H1 (cell line): ENCODE measurements around the gene FAM241A. TPM values are rescaled to one million over a fixed set of nuclear protein-coding genes. Genes with fewer than 3 reads are reported as not detected.

Experiments used
- CTCF ChIA-PET: fragments of 300-600 bp; sonication (Branson Sonifier 250); formaldehyde crosslinking; loops from one replicate; lab custom pipeline; 2021; ENCODE audit not compliant: partially characterized antibody; lab: Charles Lee
- POLR2A ChIA-PET: fragments of 300-600 bp; sonication (Branson Sonifier 250); formaldehyde crosslinking; loops from one replicate; lab custom pipeline; 2021; ENCODE audit warnings: inconsistent platforms; ENCODE audit not compliant: partially characterized antibody; lab: Charles Lee
- DNase-seq, 2 experiments: peaks; one replicate each; pipeline versions ENCODE4 v3.0.0 to v3.0.0-alpha.2; 2010 to 2022; ENCODE audit warnings: low spot score in 2 of 2, low read depth in 1 of 2, mixed read lengths in 1 of 2
- FAIRE-seq: peaks from 2 replicates; lab custom pipeline; 2011; peaks lifted over from hg19 to GRCh38; lab: Jason Lieb, UNC
- H2AFZ ChIP-seq: 2 replicates; pipeline ENCODE4 v1.8.1; 2012; ENCODE audit warnings: low read length, inconsistent platforms
- H2AK5ac ChIP-seq: 2 replicates; pipeline ENCODE4 v1.6.1; 2013; ENCODE audit warnings: low read depth, low read length
- H2BK120ac ChIP-seq: replicated peaks from 2 replicates; pipeline ENCODE3; 2013; ENCODE audit warnings: low read depth, low read length, inconsistent platforms
- H2BK12ac ChIP-seq: 2 replicates; pipeline ENCODE4 v1.6.1; 2013; ENCODE audit warnings: low read depth, low read length
- H2BK15ac ChIP-seq: 2 replicates; pipeline ENCODE4 v1.6.1; 2013; ENCODE audit warnings: low read length
- H2BK20ac ChIP-seq: 2 replicates; pipeline ENCODE4 v1.6.1; 2013; ENCODE audit warnings: low read length
- H2BK5ac ChIP-seq: 2 replicates; pipeline ENCODE4 v1.6.1; 2013; ENCODE audit warnings: low read depth, low read length
- H3K14ac ChIP-seq: 2 replicates; pipeline ENCODE4 v1.6.1; 2013; ENCODE audit warnings: inconsistent platforms; ENCODE audit not compliant: insufficient read length
- H3K18ac ChIP-seq: 2 replicates; pipeline ENCODE4 v1.6.1; 2013; ENCODE audit warnings: low read length; ENCODE audit errors: extremely low read depth
- H3K23ac ChIP-seq: 2 replicates; pipeline ENCODE4 v1.6.1; 2013; ENCODE audit warnings: inconsistent platforms; ENCODE audit not compliant: insufficient read length
- H3K23me2 ChIP-seq: 2 replicates; pipeline ENCODE4 v1.6.1; 2013; ENCODE audit warnings: low read depth, low read length
- H3K27ac ChIP-seq: 2 replicates; pipeline ENCODE4 v1.6.1; 2011; ENCODE audit warnings: low read depth, low read length, inconsistent platforms
- H3K27me3 ChIP-seq, 4 experiments: replicated peaks in 1 of 4; 1 replicate in 1 of 4; 2 replicates in 3 of 4; pipeline versions ENCODE4 v1.6.1 to v1.8.1; 2011 to 2013; ENCODE audit warnings: low read length in 3 of 4, mild to moderate bottlenecking in 3 of 4, inconsistent platforms in 2 of 4, mixed read lengths in 2 of 4, moderate library complexity in 1 of 4; ENCODE audit not compliant: control insufficient read depth in 3 of 4, insufficient read depth in 3 of 4; ENCODE audit errors: extremely low read depth in 1 of 4
- H3K36me3 ChIP-seq, 4 experiments: 2 replicates each; pipeline versions ENCODE4 v1.6.1 to v1.8.1; 2011 to 2013; ENCODE audit warnings: mild to moderate bottlenecking in 4 of 4, low read length in 3 of 4, moderate library complexity in 2 of 4, control low read depth in 1 of 4, inconsistent platforms in 1 of 4; ENCODE audit not compliant: insufficient read depth in 4 of 4, control insufficient read depth in 2 of 4
- H3K4ac ChIP-seq: replicated peaks from 2 replicates; pipeline ENCODE3; 2013; ENCODE audit warnings: low read length, low read depth, mixed read lengths, inconsistent platforms; ENCODE audit not compliant: insufficient read length
- H3K4me1 ChIP-seq, 4 experiments: replicated peaks in 1 of 4; 1 replicate in 1 of 4; 2 replicates in 3 of 4; pipeline versions ENCODE4 v1.6.1 to v1.8.1; 2011 to 2013; ENCODE audit warnings: low read length in 3 of 4, inconsistent platforms in 2 of 4, mixed read lengths in 1 of 4; ENCODE audit not compliant: insufficient read depth in 4 of 4, control insufficient read depth in 3 of 4
- H3K4me2 ChIP-seq, 2 experiments: 2 replicates each; pipeline versions ENCODE4 v1.6.1 to v1.8.1; 2011 to 2013; ENCODE audit warnings: low read depth in 2 of 2, low read length in 2 of 2, control low read depth in 1 of 2, inconsistent platforms in 1 of 2, mild to moderate bottlenecking in 1 of 2; ENCODE audit not compliant: insufficient read depth in 1 of 2
- H3K4me3 ChIP-seq, 4 experiments: fragments of 200-600, 300-600 bp in 1 of 4; sonication (generic), shearing (Covaris generic), sonication (Bioruptor Twin) in 1 of 4; 2 replicates each; pipeline versions ENCODE4 v1.5.1 to v1.8.1; 2011 to 2016; ENCODE audit warnings: low read length in 4 of 4, low read depth in 3 of 4, control low read depth in 2 of 4, inconsistent platforms in 2 of 4, mild to moderate bottlenecking in 2 of 4, mixed read lengths in 1 of 4, moderate library complexity in 1 of 4; ENCODE audit not compliant: insufficient read depth in 2 of 4; ENCODE audit errors: extremely low read depth in 1 of 4
- H3K56ac ChIP-seq: replicated peaks from 2 replicates; pipeline ENCODE3; 2013; ENCODE audit warnings: low read depth, mild to moderate bottlenecking, mixed read lengths, low read length, inconsistent platforms; ENCODE audit not compliant: insufficient read length
- H3K79me1 ChIP-seq: 2 replicates; pipeline ENCODE4 v1.6.1; 2013; ENCODE audit warnings: low read depth, low read length, control low read depth
- H3K79me2 ChIP-seq, 2 experiments: 2 replicates each; pipeline versions ENCODE4 v1.6.1 to v1.8.1; 2012 to 2013; ENCODE audit warnings: low read length in 2 of 2, mild to moderate bottlenecking in 2 of 2, inconsistent platforms in 1 of 2; ENCODE audit not compliant: insufficient read depth in 2 of 2, control insufficient read depth in 1 of 2
- H3K9ac ChIP-seq, 4 experiments: replicated peaks in 1 of 4; 1 replicate in 1 of 4; 2 replicates in 3 of 4; pipeline versions ENCODE4 v1.6.1 to v1.8.1; 2011 to 2013; ENCODE audit warnings: low read depth in 3 of 4, low read length in 3 of 4, control low read depth in 2 of 4, mild to moderate bottlenecking in 2 of 4, moderate library complexity in 2 of 4, inconsistent platforms in 1 of 4; ENCODE audit errors: extremely low read depth in 1 of 4
- H3K9me3 ChIP-seq, 2 experiments: 2 replicates each; pipeline versions ENCODE4 v1.6.1 to v1.8.1; 2012 to 2013; ENCODE audit warnings: mild to moderate bottlenecking in 2 of 2, moderate library complexity in 2 of 2, control low read depth in 1 of 2, inconsistent platforms in 1 of 2, low read depth in 1 of 2, low read length in 1 of 2, mixed read lengths in 1 of 2; ENCODE audit not compliant: insufficient read depth in 2 of 2
- H4K20me1 ChIP-seq, 2 experiments: replicated peaks in 1 of 2; 2 replicates each; pipeline versions ENCODE3 to v1.8.1; 2011 to 2013; ENCODE audit warnings: inconsistent platforms in 2 of 2, low read length in 2 of 2, mild to moderate bottlenecking in 1 of 2; ENCODE audit not compliant: insufficient read depth in 2 of 2, control insufficient read depth in 1 of 2
- H4K5ac ChIP-seq: 2 replicates; pipeline ENCODE4 v1.6.1; 2013; ENCODE audit warnings: low read length, low read depth, mixed read lengths, inconsistent platforms; ENCODE audit not compliant: insufficient read length
- H4K8ac ChIP-seq: 2 replicates; pipeline ENCODE4 v1.8.0; 2013; ENCODE audit warnings: mild to moderate bottlenecking, moderate library complexity, low read length, inconsistent platforms; ENCODE audit not compliant: insufficient read depth; ENCODE audit errors: extremely low read depth
- H4K91ac ChIP-seq: replicated peaks from 2 replicates; pipeline ENCODE3; 2013; ENCODE audit warnings: low read length, mixed read lengths, inconsistent platforms; ENCODE audit not compliant: insufficient read length
- ASH2L ChIP-seq: fragments of 200-600, 300-600 bp; sonication (generic); IDR thresholded peaks from one replicate; pipeline ENCODE4 v1.7.1; 2017; ENCODE audit warnings: low read length
- ATF2 ChIP-seq: IDR thresholded peaks from 2 replicates; pipeline ENCODE4 v1.6.1; 2012; ENCODE audit warnings: low read length, inconsistent platforms
- JUN ChIP-seq: IDR thresholded peaks from 2 replicates; pipeline ENCODE4 v1.6.1; 2011; ENCODE audit warnings: low read depth, mild to moderate bottlenecking, improper control_type of control experiment, low read length
- KDM4A ChIP-seq: IDR thresholded peaks from one replicate; pipeline ENCODE4 v1.7.1; 2012; ENCODE audit warnings: low read depth, mild to moderate bottlenecking, moderate library complexity, low read length, inconsistent platforms; ENCODE audit not compliant: severe bottlenecking
- MAFK ChIP-seq: IDR thresholded peaks from 2 replicates; pipeline ENCODE4 v1.6.1; 2012; ENCODE audit warnings: low read depth, mild to moderate bottlenecking, improper control_type of control experiment, low read length
- NRF1 ChIP-seq: IDR thresholded peaks from 2 replicates; pipeline ENCODE4 v1.6.1; 2011; ENCODE audit warnings: mild to moderate bottlenecking, low read depth, low read length, improper control_type of control experiment
- PHF8 ChIP-seq: fragments of 200-600 bp; sonication (generic); conservative IDR thresholded peaks from 2 replicates; pipeline ENCODE4 v1.7.1; 2012; ENCODE audit warnings: low read depth, mild to moderate bottlenecking, inconsistent platforms, low read length, moderate library complexity
- RNF2 ChIP-seq: fragments of 200-900, 300-1000 bp; sonication (generic); IDR thresholded peaks from 2 replicates; pipeline ENCODE4 v1.7.1; 2016; ENCODE audit warnings: borderline replicate concordance, low read depth, mild to moderate bottlenecking, antibody characterized with exemption, low read length; ENCODE audit not compliant: poor library complexity, severe bottlenecking; ENCODE audit errors: missing control alignments
- SP2 ChIP-seq: IDR thresholded peaks from 2 replicates; pipeline ENCODE4 v1.6.1; 2012; ENCODE audit warnings: mild to moderate bottlenecking, low read length, inconsistent platforms
- ZNF274 ChIP-seq: IDR thresholded peaks from 2 replicates; pipeline ENCODE4 v1.7.0; 2012; ENCODE audit warnings: low read length, borderline replicate concordance; ENCODE audit errors: extremely low read depth
- polyA plus RNA-seq, 7 experiments: library from polyadenylated mRNA; depleted of rRNA in 3 of 7; stranded (reverse) in 5 of 7; unstranded in 2 of 7; fragments of >200 nt in 5 of 7; fragments of 200-250 nt in 2 of 7; gene quantifications; 1 replicate in 5 of 7; 2 replicates in 1 of 7; 4 replicates in 1 of 7; pipeline versions ENCODE4 v1.2.1 to v1.2.3, GENCODE V29; 2011 to 2013; ENCODE audit warnings: missing spikeins in 2 of 7, mixed read lengths in 2 of 7
- total RNA-seq: library from RNA; stranded (reverse); fragmentation: NEBNext Ultra II Directional; extraction: Animal tissue kit (Norgen Biotek cat#: 25700); gene quantifications from 2 replicates; pipeline ENCODE4 v1.2.1, GENCODE V29; 2021

FAM241A gene
- total and polyA plus RNA-seq, 2 of the 8 experiments (the other 6 are each of a cell fraction or from before 2014, with no cell fraction given): 0.20 to 0.73 TPM

DNA sequence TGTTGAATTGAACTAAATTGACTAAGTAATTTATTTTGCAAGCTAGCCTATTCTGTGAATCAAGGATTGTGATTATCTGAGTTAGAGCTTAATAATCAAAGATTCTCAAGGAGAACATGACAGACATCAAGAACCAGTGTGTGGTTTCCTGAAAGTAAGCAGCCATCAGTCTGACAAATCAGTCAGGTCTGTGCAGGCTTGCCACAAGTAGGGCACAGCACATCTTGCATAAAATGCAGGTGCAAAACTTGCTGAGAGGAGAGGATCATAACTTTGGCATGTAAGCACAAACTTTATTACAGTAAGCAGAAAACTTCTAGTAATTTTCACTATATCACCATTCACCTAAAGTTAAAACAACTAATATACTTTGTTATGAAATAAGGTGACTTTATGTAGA lies 22.5 kb downstream of the FAM241A start:
- no peak overlapping the region for H3K23ac ChIP-seq
- no peak overlapping the region for H3K56ac ChIP-seq
- H2BK5ac ChIP-seq: no peak overlapping the region
- no peaks in the 10 kb centered on the region for H3K79me2 ChIP-seq
- H3K27me3 ChIP-seq: no peaks in the 10 kb centered on the region
- H2BK15ac ChIP-seq: no peak overlapping the region
- H3K4me3 ChIP-seq: no peak overlapping the region
- no peak overlapping the region for H4K8ac ChIP-seq
- H2BK12ac ChIP-seq: no peak overlapping the region
- CTCF ChIA-PET: no interaction called here
- no peak overlapping the region for H3K27ac ChIP-seq
- H3K4me1 ChIP-seq: no peaks in the 10 kb centered on the region
- DNase-seq (no peak), FAIRE-seq (no peak)
- no peak overlapping the region for H4K91ac ChIP-seq
- H2AK5ac ChIP-seq: no peak overlapping the region
- no peak overlapping the region for H3K14ac ChIP-seq
- no peaks in the 10 kb centered on the region for H3K23me2 ChIP-seq
- H2AFZ ChIP-seq: no peak overlapping the region
- no peaks in the 10 kb centered on the region for H4K20me1 ChIP-seq
- H2BK20ac ChIP-seq: no peak overlapping the region
- no peak overlapping the region for H3K4me2 ChIP-seq
- H3K4ac ChIP-seq: no peak overlapping the region
- H3K9ac ChIP-seq: no peak overlapping the region
- TF ChIP-seq KDM4A: no peak
- TF ChIP-seq RNF2: no peak
- no peak for TF ChIP-seq JUN
- TF ChIP-seq NRF1: no peak
- TF ChIP-seq ASH2L: no peak
- no peak for TF ChIP-seq PHF8
- TF ChIP-seq ATF2: no peak
- TF ChIP-seq ZNF274: no peak
- TF ChIP-seq SP2: no peak
- no peak for TF ChIP-seq MAFK
- H3K79me1 ChIP-seq: no peaks in the 10 kb centered on the region
- POLR2A ChIA-PET: no interaction called here
- no peaks in the 10 kb centered on the region for H3K9me3 ChIP-seq
- no peaks in the 10 kb centered on the region for H3K36me3 ChIP-seq
- no peak overlapping the region for H4K5ac ChIP-seq
- H3K18ac ChIP-seq: no peak overlapping the region
- no peak overlapping the region for H2BK120ac ChIP-seq
